ENCODE measurements around the gene NBPF20.
"Not testable (repeated sequence)": the region's sequence is repeated elsewhere in the genome, so short reads cannot be mapped to it uniquely, and the experiment has no call there.

DNA sequence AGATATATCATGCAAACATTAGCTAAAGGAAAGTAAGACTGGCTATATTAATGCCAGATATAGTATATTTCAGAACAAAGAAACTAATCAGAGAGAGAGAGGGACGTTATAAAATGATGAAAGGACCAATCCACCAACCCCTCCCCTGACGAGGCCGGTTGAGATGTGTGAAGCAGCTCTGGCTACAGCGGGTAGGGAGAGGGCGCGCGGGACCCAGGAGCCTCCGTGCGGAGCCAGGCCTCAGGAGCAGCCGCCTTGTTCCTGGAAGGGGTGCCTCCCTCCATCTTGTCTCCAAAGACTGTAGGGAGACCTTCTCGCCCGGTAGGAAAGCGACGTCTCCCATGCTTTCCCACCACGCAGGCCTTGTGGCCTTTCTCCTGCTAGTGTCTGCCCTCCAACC lies 5.4 kb upstream of the NBPF20 start:
- TF ChIP-seq, protein P1, sequence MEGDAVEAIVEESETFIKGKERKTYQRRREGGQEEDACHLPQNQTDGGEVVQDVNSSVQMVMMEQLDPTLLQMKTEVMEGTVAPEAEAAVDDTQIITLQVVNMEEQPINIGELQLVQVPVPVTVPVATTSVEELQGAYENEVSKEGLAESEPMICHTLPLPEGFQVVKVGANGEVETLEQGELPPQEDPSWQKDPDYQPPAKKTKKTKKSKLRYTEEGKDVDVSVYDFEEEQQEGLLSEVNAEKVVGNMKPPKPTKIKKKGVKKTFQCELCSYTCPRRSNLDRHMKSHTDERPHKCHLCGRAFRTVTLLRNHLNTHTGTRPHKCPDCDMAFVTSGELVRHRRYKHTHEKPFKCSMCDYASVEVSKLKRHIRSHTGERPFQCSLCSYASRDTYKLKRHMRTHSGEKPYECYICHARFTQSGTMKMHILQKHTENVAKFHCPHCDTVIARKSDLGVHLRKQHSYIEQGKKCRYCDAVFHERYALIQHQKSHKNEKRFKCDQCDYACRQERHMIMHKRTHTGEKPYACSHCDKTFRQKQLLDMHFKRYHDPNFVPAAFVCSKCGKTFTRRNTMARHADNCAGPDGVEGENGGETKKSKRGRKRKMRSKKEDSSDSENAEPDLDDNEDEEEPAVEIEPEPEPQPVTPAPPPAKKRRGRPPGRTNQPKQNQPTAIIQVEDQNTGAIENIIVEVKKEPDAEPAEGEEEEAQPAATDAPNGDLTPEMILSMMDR (IDR thresholded peaks at IDR 0.05; ENCODE audit: poor library complexity) = not testable (repeated sequence)
- TF ChIP-seq EZH2phosphoT487 (IDR thresholded peaks at IDR 0.05; ENCODE audit: low read depth, severe bottlenecking, unreplicated experiment) = not testable (repeated sequence)
- TF ChIP-seq EZH2 (IDR thresholded peaks at IDR 0.05; ENCODE audit: borderline replicate concordance) = peak; percentile 24

Data from hepatocyte (in vitro differentiated cells).